Germinal center (tissue), 1 donor: ENCODE data around the gene GBP3.
"Not testable (repeated sequence)": the region's sequence is repeated elsewhere in the genome, so short reads cannot be mapped to it uniquely, and the experiment has no call there.

Experiments
- DNase-seq: peaks from one replicate; pipeline ENCODE4 v3.0.0; 2012; ENCODE audit warnings: mixed read lengths, low spot score

GBP3 gene

GRCh38 chr1:89022167-89022959 is at the start of gene GBP3:
Gene GBP3, minus strand, starts transcription at chr1:89022866. Its CDS starts 2,145 bp downstream, at chr1:89020721.
- peak; percentile 19 for DNase-seq

- DNase-seq, result no peak
These were observed 47.8 kb upstream of the GBP3 start for GRCh38 chr1:89070509-89070908.

GRCh38 chr1:89069951-89070350 is 47.3 kb upstream of the GBP3 start:
- DNase-seq, result no peak

GRCh38 chr1:89068291-89068690 is 45.6 kb upstream of the GBP3 start:
- no peak for DNase-seq

GRCh38 chr1:89065079-89065868 is 42.6 kb upstream of the GBP3 start, which contains the start of gene GBP1:
Gene GBP1, minus strand, starts transcription at chr1:89065208. Its CDS starts 1,974 bp downstream, at chr1:89063234.
- peak; percentile 8 for DNase-seq

- DNase-seq, result no peak
These were observed 42.0 kb upstream of the GBP3 start for GRCh38 chr1:89064632-89065031.

- no peak for DNase-seq
These were observed 40.4 kb upstream of the GBP3 start for GRCh38 chr1:89063094-89063493.

- no peak for DNase-seq
These were observed 37.4 kb upstream of the GBP3 start for GRCh38 chr1:89060091-89060490.

- DNase-seq, result no peak
These were observed 29.3 kb upstream of the GBP3 start for GRCh38 chr1:89051955-89052312.

- DNase-seq, result no peak
These were observed 28.8 kb upstream of the GBP3 start for GRCh38 chr1:89051300-89051954.

- DNase-seq, result no peak
These were observed 28.0 kb upstream of the GBP3 start for GRCh38 chr1:89050649-89051033.

GRCh38 chr1:89049901-89050648 is 27.4 kb upstream of the GBP3 start:
- not testable (repeated sequence) for DNase-seq

GRCh38 chr1:89049187-89049586 is 26.5 kb upstream of the GBP3 start:
- not testable (repeated sequence) for DNase-seq

GRCh38 chr1:89047734-89048133 is 25.1 kb upstream of the GBP3 start:
- no peak for DNase-seq

- not testable (repeated sequence) for DNase-seq
These were observed 23.9 kb upstream of the GBP3 start for GRCh38 chr1:89046318-89047183.

GRCh38 chr1:89044970-89045721 is 22.5 kb upstream of the GBP3 start:
- no peak for DNase-seq

- DNase-seq, result no peak
These were observed 21.3 kb upstream of the GBP3 start for GRCh38 chr1:89043940-89044339.

- no peak for DNase-seq
These were observed 19.8 kb upstream of the GBP3 start for GRCh38 chr1:89042491-89042890.

- DNase-seq, result no peak
These were observed 19.1 kb upstream of the GBP3 start for GRCh38 chr1:89041721-89042120.

GRCh38 chr1:89041119-89041641 is 18.5 kb upstream of the GBP3 start:
- no peak for DNase-seq
